ENCODE results near the gene RNF103. TPM values are rescaled to one million over a fixed set of nuclear protein-coding genes. Genes with fewer than 3 reads are reported as not detected.

Gene RNF103
- total RNA-seq, 1 experiment from 2014 or later: 10.1 TPM

GRCh38 chr2:86632672-86633071 is 9.0 kb upstream of the RNF103 start:
- Histone ChIP-seq H3K27ac (ENCODE audit: low read depth, low read length, poor library complexity, severe bottlenecking) (no peak overlapping the region), H3K27me3 (replicated peaks; ENCODE audit: insufficient read depth, low read depth, low read length, poor library complexity) (no peaks in the 10 kb centered on the region), H3K9me3 (ENCODE audit: low read depth, low read length, poor library complexity, severe bottlenecking) (no peaks in the 10 kb centered on the region), H3K4me3 (ENCODE audit: low read depth, low read length, poor library complexity, severe bottlenecking) (no peak overlapping the region), H3K4me1 (ENCODE audit: insufficient read depth, low read length, poor library complexity, severe bottlenecking) (no peaks in the 10 kb centered on the region), H3K36me3 (ENCODE audit: insufficient read depth, low read length, poor library complexity, severe bottlenecking) (no peaks in the 10 kb centered on the region)
- CTCF ChIA-PET: no interaction called here
- intact Hi-C loops (cut with micrococcal nuclease; ENCODE audit: unreplicated experiment): no loop called here
- TF ChIP-seq EZH2 (IDR thresholded peaks at IDR 0.05; ENCODE audit: borderline replicate concordance, low read depth, low read length, poor library complexity, severe bottlenecking): no peak
- TF ChIP-seq, protein P1, sequence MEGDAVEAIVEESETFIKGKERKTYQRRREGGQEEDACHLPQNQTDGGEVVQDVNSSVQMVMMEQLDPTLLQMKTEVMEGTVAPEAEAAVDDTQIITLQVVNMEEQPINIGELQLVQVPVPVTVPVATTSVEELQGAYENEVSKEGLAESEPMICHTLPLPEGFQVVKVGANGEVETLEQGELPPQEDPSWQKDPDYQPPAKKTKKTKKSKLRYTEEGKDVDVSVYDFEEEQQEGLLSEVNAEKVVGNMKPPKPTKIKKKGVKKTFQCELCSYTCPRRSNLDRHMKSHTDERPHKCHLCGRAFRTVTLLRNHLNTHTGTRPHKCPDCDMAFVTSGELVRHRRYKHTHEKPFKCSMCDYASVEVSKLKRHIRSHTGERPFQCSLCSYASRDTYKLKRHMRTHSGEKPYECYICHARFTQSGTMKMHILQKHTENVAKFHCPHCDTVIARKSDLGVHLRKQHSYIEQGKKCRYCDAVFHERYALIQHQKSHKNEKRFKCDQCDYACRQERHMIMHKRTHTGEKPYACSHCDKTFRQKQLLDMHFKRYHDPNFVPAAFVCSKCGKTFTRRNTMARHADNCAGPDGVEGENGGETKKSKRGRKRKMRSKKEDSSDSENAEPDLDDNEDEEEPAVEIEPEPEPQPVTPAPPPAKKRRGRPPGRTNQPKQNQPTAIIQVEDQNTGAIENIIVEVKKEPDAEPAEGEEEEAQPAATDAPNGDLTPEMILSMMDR (conservative IDR thresholded peaks at IDR 0.05; ENCODE audit: low read depth, low read length): no peak
- no TSS peak for BruUV-seq (replicated peaks)
- POLR2A ChIA-PET (ENCODE audit: low non-redundant PET): no interaction called here
- no peak for DNase-seq (ENCODE audit: low spot score)

DNA sequence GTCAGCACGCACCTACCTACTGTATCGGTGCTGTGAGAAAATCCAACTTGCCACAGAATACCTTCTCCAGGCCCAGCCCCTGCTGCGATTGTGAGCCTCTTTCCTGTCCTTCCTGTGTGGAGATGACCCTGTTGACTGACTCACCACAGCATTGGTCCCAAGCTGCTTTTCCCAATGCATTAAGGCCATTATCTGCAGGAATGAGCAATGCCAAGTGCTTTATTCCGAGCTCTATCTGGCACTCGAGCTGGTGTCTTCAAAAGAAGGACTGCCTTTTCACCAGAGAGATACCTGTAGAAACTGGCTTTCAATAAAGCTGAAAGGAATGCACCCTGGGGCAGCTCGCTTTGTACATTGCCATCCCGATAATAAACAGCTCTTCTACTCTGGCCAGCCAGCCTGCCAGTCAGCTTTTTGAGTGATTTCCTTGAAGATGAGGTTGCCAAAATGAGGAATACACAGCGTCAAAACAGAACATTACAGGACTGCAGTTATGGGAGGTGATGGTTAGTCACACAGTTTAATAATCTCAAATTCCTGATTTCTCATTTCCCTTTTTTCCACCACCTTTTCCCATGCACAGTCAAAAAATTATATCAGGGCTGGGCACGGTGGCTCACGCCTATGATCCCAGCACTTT is 8.3 kb upstream of the RNF103 start:
- DNase-seq (ENCODE audit: low spot score): no peak
- Histone ChIP-seq H3K4me3 (ENCODE audit: low read depth, low read length, poor library complexity, severe bottlenecking) (no peak overlapping the region), H3K27ac (ENCODE audit: low read depth, low read length, poor library complexity, severe bottlenecking) (no peak overlapping the region), H3K36me3 (ENCODE audit: insufficient read depth, low read length, poor library complexity, severe bottlenecking) (no peaks in the 10 kb centered on the region), H3K4me1 (ENCODE audit: insufficient read depth, low read length, poor library complexity, severe bottlenecking) (no peaks in the 10 kb centered on the region), H3K9me3 (ENCODE audit: low read depth, low read length, poor library complexity, severe bottlenecking) (no peaks in the 10 kb centered on the region), H3K27me3 (replicated peaks; ENCODE audit: insufficient read depth, low read depth, low read length, poor library complexity) (no peaks in the 10 kb centered on the region)
- intact Hi-C loops (cut with micrococcal nuclease; ENCODE audit: unreplicated experiment): no loop called here
- TF ChIP-seq EZH2 (IDR thresholded peaks at IDR 0.05; ENCODE audit: borderline replicate concordance, low read depth, low read length, poor library complexity, severe bottlenecking): no peak
- TF ChIP-seq, protein P1 (conservative IDR thresholded peaks at IDR 0.05; ENCODE audit: low read depth, low read length): no peak
- POLR2A ChIA-PET (ENCODE audit: low non-redundant PET): no interaction called here
- BruUV-seq (replicated peaks): no TSS peak
- CTCF ChIA-PET: no interaction called here

- TF ChIP-seq, protein P1 (conservative IDR thresholded peaks at IDR 0.05; ENCODE audit: low read depth, low read length): no peak
- no peak for TF ChIP-seq EZH2 (IDR thresholded peaks at IDR 0.05; ENCODE audit: borderline replicate concordance, low read depth, low read length, poor library complexity, severe bottlenecking)
- no peaks in the 10 kb centered on the region for H3K36me3 ChIP-seq (ENCODE audit: insufficient read depth, low read length, poor library complexity, severe bottlenecking)
- no TSS peak for BruUV-seq (replicated peaks)
- no peaks in the 10 kb centered on the region for H3K4me1 ChIP-seq (ENCODE audit: insufficient read depth, low read length, poor library complexity, severe bottlenecking)
- H3K9me3 ChIP-seq (ENCODE audit: low read depth, low read length, poor library complexity, severe bottlenecking): no peaks in the 10 kb centered on the region
- H3K27me3 ChIP-seq (replicated peaks; ENCODE audit: insufficient read depth, low read depth, low read length, poor library complexity): no peaks in the 10 kb centered on the region
- CTCF ChIA-PET: no interaction called here
- intact Hi-C loops (cut with micrococcal nuclease; ENCODE audit: unreplicated experiment): no loop called here
- DNase-seq (ENCODE audit: low spot score): no peak
- H3K27ac ChIP-seq (ENCODE audit: low read depth, low read length, poor library complexity, severe bottlenecking): no peak overlapping the region
- POLR2A ChIA-PET (ENCODE audit: low non-redundant PET): no interaction called here
- no peak overlapping the region for H3K4me3 ChIP-seq (ENCODE audit: low read depth, low read length, poor library complexity, severe bottlenecking)
Measured at GRCh38 chr2:86628091-86628522, 4.4 kb upstream of the RNF103 start.

Measured in A673 (cell line).